GM04504 (cell line): Measurements from ENCODE around the gene CARD11.
"Not testable (repeated sequence)": the region's sequence is repeated elsewhere in the genome, so short reads cannot be mapped to it uniquely, and the experiment has no call there.

Experiments used
- DNase-seq: peaks from one replicate; pipeline ENCODE4 v3.0.0-alpha.2; 2012; ENCODE audit warnings: low read depth

The CARD11 gene

DNA sequence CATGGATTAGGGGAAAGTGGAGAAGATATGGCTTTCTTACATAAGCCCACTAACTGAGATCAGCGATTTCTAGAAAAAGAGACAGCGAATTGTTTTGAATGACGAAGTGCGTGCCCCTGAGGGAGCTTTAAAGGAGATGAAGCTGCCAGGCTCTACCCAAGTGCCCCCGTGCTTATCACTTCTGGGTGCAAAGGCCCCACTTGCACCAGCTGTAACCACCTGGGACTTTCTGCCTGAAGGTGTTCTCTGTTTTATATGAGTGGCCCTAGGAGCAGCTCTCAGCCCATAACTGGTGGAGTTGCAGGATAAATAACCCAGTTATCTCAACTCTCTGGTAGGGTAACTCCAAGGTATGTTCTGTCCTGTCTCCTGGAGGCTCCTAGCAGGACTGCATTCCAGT is 20.4 kb upstream of the CARD11 start:
- DNase-seq = no peak

DNA sequence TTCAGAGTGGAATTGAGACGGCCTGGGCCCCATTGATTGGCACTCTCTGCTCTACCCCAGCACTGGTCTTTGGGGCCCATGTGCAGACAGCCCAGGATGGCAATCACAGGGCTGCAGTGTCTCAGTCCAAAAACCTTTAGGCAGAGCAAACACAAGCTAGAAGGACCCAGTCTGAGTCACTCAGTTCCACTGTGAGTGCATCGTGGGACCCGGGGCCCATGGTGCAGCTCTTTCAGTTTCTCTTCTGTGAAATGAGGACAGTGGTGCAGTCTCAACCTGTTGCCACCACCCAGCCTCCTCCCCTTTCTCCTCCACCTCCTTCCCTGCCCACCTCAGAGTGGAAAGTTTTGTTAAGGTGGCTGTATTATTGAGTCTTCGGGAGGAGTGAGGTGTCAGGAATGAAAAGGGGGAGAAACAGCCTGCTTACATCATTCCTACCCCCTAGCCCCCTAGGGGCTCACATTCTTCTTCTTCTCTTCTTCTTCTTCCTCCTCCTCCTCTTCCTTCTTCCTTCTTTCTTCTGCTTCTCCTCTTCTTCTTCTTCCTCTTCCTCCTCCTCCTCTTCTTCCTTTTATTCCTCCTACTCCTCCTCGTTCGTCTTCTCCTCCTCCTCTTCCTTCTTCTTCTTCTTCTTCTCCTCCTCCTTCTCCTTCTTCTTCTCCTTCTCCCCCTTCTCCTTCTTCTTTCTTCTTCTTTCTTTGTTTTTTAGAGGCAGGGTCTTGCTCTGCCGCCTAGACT is 19.5 kb upstream of the CARD11 start:
- DNase-seq = no peak

GRCh38 chr7:3057066-3057420 is 13.4 kb upstream of the CARD11 start:
- DNase-seq = no peak

DNA sequence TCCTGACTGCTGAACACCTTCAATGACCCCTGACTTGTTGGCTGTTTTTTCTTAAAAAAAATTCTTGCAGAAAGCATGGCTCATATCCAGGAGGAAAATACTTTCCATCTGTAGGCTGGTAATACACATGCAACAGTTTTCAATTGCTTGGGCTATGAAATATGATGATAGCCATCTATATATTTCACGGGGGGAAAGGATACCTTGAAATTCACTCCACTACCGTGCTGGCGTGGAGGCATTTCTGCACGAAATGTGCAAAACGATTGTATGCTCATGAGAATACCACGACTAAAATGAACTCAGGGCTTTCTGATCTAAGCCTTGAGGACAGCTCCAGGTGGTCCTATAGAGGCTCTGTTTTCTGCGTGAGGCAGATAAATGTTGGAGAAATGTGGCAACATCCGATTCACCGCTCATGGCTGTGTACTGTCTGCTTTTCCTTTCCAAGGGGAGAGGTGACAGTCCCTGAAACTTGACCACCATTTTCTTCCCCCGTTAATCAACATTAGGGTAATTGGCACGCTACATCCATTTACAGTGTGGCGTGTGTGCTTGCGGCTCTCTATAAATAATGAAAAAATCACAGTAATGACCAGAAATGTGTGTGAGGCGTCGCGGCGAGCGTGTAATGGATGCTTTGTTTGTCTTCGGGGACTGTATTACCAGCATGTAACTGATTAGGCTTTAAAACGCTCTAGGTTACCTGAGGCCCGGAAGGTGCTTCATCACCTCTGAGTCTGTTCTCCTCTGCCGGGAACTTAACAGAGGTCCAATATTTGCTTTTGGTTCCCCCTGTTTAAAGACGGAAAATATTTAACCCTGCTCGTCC is 12.8 kb upstream of the CARD11 start:
- no peak for DNase-seq

- no peak for DNase-seq
Observed at GRCh38 chr7:3055626-3056025, 12.0 kb upstream of the CARD11 start.

- no peak for DNase-seq
Observed at GRCh38 chr7:3042861-3043489, 692 bp downstream of the CARD11 start.

- DNase-seq = no peak
Observed at GRCh38 chr7:3041986-3042675, 1.5 kb downstream of the CARD11 start.

- DNase-seq = no peak
Observed at GRCh38 chr7:3039787-3040186, 3.9 kb downstream of the CARD11 start.

- not testable (repeated sequence) for DNase-seq
Observed at GRCh38 chr7:3038011-3038410, 5.7 kb downstream of the CARD11 start.

- no peak for DNase-seq
Observed at GRCh38 chr7:3037259-3037658, 6.4 kb downstream of the CARD11 start.

- DNase-seq = no peak
Observed at GRCh38 chr7:3034591-3035150, 9.0 kb downstream of the CARD11 start.

DNA sequence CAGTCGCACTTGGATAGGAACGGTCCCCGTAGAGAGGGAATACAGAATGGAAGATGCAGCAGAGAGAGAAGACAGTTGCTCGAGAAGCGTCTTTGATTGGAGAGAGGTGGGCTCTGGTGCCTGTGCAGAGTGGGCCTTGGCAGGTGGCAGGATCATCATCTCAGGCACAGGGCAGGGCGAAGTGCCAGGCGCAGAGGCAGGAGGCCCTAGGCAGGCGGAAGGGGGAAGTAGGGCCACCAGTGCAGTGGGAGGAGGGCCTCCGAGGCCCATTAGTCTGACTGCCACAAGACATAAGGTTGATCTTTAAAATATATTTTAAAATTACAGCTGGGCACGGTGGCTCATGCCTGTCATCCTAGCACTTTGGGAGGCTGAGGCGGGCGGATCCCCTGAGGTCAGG is 10.1 kb downstream of the CARD11 start:
- no peak for DNase-seq

DNA sequence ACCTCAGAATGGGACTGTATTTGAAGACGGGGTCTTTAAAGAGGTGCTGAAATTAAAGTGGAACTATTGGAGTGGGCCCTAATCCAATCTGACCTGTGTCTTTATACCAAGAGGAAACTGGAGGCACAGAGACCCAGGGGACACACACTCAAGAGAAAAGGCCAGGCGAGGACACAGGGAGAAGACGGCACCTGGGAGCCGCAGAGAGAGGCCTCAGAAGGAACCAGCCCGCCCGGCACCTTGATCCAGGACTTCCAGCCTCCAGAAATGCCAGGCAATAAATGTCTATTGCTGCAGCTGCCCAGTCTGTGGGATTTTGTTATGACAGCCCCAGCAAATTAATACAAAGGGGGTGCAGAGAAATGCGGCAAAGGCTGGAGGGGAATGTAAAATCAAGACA is 10.5 kb downstream of the CARD11 start:
- DNase-seq = no peak

- no peak for DNase-seq
Observed at GRCh38 chr7:3032256-3032655, 11.4 kb downstream of the CARD11 start.

DNA sequence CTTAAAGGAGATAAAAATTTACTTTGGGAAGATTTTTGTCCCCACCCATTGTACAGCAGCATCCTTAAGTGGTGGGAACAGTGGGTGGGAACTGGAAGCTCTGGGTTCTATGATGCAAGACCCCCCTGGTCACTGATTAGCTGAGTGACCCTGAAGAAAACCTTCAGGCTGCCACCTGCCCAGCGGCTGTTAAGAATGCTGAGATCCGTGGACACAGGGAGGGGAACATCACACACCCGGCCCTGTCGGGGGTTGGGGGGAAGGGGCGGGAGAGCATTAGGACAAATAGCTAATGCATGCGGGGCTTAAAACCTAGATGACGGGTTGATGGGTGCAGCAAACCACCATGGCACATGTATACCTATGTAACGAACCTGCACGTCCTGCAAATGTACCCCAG is 14.5 kb downstream of the CARD11 start:
- no peak for DNase-seq

DNA sequence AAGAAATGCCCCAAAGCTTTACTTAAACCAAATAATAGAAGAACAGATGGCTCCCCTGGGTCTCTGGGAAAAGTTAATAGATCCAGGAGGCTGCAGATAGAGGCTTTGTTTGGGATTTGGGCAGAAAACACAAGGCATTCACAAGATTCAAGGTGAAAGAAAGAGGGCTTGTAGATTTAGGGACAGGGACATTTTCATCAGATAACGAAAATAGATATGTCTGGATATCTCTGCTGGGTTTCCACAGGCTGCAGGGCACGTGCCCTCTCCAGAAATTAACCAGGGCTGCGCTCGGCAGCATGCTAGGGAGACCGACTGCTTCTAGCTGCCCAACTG is 14.9 kb downstream of the CARD11 start:
- no peak for DNase-seq

GRCh38 chr7:3028071-3028757 is 15.5 kb downstream of the CARD11 start:
- DNase-seq = no peak

DNA sequence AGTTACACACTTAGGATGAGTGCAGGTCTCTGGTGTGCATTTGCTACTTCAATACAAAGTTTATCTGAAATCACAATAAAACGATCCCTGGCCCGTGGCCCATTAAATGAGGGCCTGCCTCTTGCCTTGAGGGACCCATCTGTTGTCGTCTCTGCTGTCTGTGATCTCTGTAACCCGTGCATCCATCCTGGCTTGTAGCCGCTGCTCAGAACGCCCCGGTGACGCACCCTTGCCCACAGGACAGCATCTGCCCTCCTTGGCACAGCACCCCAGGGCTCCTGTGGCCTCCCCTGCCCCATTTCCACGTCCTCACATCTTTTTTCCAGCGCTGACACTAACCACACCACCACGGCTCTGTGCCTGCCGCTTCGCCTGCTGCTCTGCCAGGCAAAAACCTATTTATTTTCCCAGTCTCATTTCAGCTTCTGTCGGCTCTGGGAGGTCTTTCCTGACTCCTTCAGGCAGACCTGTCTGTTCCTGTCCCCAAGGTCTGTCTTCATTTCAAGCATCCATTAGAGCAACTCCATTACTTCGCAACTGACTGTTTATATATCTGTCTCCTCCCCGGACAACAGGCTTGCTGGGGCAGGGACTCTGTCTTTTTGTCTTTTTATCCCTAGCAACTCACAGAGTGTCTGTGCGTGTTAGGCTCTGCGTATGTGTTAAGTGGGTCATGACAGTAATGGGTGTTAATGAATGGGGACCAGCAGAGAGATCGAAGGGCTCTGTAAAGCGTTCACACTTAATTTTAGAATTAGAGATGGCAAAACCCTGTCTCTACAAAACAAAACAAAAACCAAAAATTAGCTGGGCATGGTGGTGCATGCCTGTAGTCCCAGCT is 16.4 kb downstream of the CARD11 start:
- no peak for DNase-seq

DNA sequence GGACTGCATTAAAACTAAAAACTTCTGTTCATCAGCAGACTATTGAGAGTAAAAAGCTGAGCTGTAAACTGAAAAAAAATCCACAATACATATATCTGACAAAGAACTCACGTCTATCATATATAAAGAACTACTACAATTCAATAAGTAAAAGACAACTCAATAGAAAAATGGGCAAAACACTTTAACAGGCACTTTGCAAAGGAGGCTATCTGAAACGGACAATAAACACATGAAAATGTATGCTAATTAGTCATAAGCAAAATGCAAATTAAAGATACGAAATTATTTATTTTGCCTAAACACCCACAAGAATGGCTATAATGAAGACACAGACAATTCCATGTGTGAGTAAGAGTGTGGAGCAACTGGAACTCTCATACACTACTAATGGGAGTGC is 18.1 kb downstream of the CARD11 start:
- no peak for DNase-seq

DNA sequence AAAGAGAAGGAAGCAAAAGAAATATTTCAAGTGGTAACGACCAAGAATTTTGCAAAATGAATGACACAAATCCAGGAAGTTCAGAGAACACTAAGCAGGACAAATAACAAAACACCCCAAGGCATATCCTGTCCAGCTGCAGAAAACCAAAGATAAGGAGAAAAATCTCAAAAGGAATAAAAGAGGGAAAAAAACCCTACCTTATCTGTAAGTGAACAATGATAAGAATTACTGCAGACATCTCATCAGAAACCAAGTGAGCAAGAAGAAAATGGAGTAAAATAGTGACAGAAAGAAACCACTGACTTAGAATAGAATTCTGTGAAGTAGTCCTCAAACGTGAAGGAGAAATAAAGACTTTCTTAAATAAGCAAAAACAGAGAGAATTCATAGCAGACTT is 21.8 kb downstream of the CARD11 start:
- DNase-seq = no peak

- DNase-seq = not testable (repeated sequence)
Observed at GRCh38 chr7:3021224-3021623, 22.4 kb downstream of the CARD11 start.
